Renal cortical epithelial cell (primary cell): Measurements from ENCODE around the gene WDR75. TPM values are rescaled to one million over a fixed set of nuclear protein-coding genes. Genes with fewer than 3 reads are reported as not detected.

ENCODE experiments used
- total RNA-seq: library from RNA; depleted of rRNA; stranded (reverse); fragments of >200 nt; gene quantifications from 2 replicates; pipeline ENCODE4 v1.2.3, GENCODE V29; 2014

The WDR75 gene
- total RNA-seq, 1 donor from 2014 or later = 42.0 TPM

Other genes starting within 250 kb of the WDR75 start
- 2.8 and 26.3 TPM in 2 replicates for gene SLC40A1, start 139.3 kb downstream of the WDR75 start, total RNA-seq
- gene ASNSD1, start 220.0 kb downstream of the WDR75 start, total RNA-seq = 64.9 and 65.6 TPM in 2 replicates
- 7.1 and 7.6 TPM in 2 replicates for gene ANKAR, start 233.2 kb downstream of the WDR75 start, total RNA-seq